ENCODE data around the gene ETNK2.

- no peak for TF ChIP-seq CTCF (IDR thresholded peaks at IDR 0.05)
- no peak for TF ChIP-seq EZH2 (IDR thresholded peaks at IDR 0.05; ENCODE audit: borderline replicate concordance, insufficient read depth, low read depth, low read length, poor library complexity, severe bottlenecking)
These were observed 39.6 kb upstream of the ETNK2 start for GRCh38 chr1:204191456-204191855.
